Adipocyte (in vitro differentiated cells): ENCODE data around the gene TUBB4A.

Source experiments
- DNase-seq: peaks from one replicate; pipeline ENCODE4 v3.0.0-alpha.2; 2015; ENCODE audit warnings: low read depth
- H3K27me3 ChIP-seq: replicated peaks from 2 replicates; pipeline ENCODE4 v1.7.0; 2013; ENCODE audit warnings: mild to moderate bottlenecking, low read length, moderate library complexity; ENCODE audit not compliant: control insufficient read depth, insufficient read depth
- H3K36me3 ChIP-seq: 2 replicates; pipeline ENCODE4 v1.7.0; 2013; ENCODE audit warnings: low read length, mild to moderate bottlenecking, moderate library complexity; ENCODE audit not compliant: control insufficient read depth, insufficient read depth, severe bottlenecking
- H3K4me1 ChIP-seq: 2 replicates; pipeline ENCODE4 v1.7.0; 2013; ENCODE audit warnings: mild to moderate bottlenecking, low read length, moderate library complexity; ENCODE audit not compliant: control insufficient read depth, insufficient read depth
- H3K4me3 ChIP-seq: 2 replicates; pipeline ENCODE4 v1.7.0; 2013; ENCODE audit warnings: mild to moderate bottlenecking, low read length, moderate library complexity
- H3K9ac ChIP-seq: 2 replicates; pipeline ENCODE4 v1.7.0; 2013; ENCODE audit warnings: mild to moderate bottlenecking, low read length, moderate library complexity
- H3K9me3 ChIP-seq: 2 replicates; pipeline ENCODE4 v1.7.0; 2013; ENCODE audit warnings: mild to moderate bottlenecking, low read length, moderate library complexity; ENCODE audit not compliant: control insufficient read depth

TUBB4A gene

DNA sequence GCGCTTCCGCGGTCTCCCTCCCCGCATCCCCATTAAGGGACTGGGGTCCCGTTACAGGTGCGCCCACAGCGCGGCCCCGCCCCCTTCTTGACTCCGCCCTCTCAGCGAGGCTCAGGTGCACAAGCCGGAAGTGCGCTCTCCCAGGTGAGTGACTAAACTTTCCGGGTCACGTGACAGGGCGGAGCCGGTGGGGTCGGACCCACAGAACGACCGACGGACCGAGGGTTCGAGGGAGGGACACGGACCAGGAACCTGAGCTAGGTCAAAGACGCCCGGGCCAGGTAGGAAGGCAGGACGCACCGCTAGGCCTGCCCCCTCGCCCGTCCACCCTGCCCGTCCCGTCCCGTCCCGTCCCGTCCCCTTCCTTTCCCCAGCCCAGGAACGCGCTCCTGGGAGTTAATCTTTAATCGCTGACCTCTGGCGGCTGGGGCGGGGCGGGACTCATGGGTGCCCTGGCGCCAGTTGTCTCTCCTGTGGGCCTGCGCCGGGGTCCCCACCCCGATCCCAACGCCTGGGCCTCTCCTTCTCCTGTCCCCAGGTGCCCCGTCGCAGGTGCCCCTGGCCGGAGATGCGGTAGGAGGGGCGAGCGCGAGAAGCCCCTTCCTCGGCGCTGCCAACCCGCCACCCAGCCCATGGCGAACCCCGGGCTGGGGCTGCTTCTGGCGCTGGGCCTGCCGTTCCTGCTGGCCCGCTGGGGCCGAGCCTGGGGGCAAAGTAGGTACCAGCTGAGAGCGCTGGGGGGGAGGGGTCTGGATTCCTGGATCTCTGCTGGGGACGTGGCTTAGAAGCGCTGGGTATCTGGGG lies 37.8 kb downstream of the TUBB4A start, which contains the start of gene CRB3:
Gene CRB3, plus strand, starts transcription at position 202 of the 804 bp plus-strand sequence. Its CDS starts 431 bp downstream, at position 633.
- Histone ChIP-seq H3K9me3 (no peaks in the 10 kb centered on the region), H3K27me3 (peaks cover 33% of the 10 kb centered on the region), H3K4me3 (no peak within 1 kb of the TSS), H3K9ac (no peak within 1 kb of the TSS), H3K4me1 (peaks cover 8% of the 10 kb centered on the region), H3K36me3 (no peaks in the 10 kb centered on the region)
- no peak for DNase-seq

DNA sequence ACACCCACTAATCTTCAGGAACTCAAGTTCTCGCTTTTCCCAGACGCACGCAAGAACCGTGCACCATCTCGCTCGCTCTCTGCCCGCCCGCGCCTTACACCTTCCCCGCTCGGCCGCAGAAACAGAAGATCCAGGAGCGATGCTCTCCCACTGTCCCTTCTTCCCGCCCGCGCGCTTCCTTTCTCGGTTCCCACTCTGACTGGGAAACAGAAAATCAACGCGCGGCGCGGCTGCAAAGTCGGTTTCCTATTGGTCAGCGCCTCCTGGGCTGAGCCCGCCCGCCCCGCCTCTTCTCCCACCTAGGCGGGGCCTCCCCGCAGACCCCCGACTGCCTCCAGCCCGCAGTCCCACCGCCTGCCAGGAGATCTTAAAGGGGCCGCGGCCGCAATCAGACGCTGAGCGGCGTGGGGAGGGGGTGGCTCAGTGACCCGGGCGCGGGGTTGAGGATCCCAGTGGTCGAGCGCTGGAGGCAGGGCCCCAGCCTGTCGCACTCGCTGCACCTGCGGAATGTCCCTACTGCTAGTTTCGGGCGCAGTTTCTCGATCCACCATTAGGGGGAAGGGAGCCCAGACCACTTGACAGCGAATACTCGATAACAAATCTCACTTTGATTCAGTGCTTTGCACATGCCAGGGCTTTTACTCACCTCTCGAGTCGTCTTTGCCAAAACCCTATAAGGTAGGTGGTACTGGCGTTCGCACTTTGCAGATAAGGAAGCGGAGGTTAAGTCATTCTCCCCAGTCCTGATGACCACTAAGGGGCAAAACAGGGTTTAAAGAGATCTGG lies 41.8 kb downstream of the TUBB4A start:
- H3K4me1 ChIP-seq = peaks cover 8% of the 10 kb centered on the region
- H3K9me3 ChIP-seq = no peaks in the 10 kb centered on the region
- peak overlapping the region; percentile 86 for H3K4me3 ChIP-seq
- peak overlapping the region; percentile 68 for H3K9ac ChIP-seq
- H3K36me3 ChIP-seq = peaks cover 3% of the 10 kb centered on the region
- H3K27me3 ChIP-seq = peaks cover 16% of the 10 kb centered on the region
- peak; percentile 99 for DNase-seq

GRCh38 chr19:6459262-6460098 lies 42.6 kb downstream of the TUBB4A start, which contains the start of gene SLC25A23:
TSS of gene SLC25A23 (minus strand) at chr19:6459792. CDS start at chr19:6459628, 164 bp downstream.
- Histone ChIP-seq H3K27me3 (peaks cover 8% of the 10 kb centered on the region), H3K4me3 (peak within 1 kb of the TSS; percentile 86), H3K9ac (peak within 1 kb of the TSS; percentile 68), H3K36me3 (peaks cover 11% of the 10 kb centered on the region), H3K4me1 (peaks cover 8% of the 10 kb centered on the region), H3K9me3 (no peaks in the 10 kb centered on the region)
- DNase-seq = peak; percentile 79

DNA sequence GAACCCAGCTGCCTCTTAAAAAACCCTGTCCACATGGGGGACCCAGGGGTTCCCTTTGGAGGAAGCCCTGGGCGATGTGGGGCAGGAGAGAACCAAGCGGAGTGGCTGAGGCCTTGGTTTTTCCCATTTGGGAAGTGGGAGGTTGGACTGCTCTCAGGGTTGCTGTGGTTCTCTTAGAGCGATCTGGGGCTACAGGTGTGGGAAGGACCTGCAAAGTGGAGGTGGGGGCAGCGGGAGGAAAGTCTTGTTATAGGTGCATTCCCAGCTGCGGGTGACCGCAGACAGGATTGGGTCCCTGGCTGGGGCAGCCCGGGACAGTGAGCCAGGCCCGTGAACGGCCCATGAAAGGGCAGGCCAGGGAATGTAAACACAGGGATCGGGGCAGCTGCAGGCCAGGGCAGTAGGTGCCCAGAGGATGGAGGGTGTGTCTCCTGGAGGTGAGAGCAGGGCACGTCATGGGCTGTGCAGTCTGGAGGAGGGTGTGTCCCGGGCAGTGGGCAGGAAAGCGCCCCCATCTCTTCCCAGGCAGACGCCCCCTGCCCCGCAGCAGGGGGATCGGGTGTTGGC lies 43.3 kb downstream of the TUBB4A start:
- H3K4me3 ChIP-seq = peak overlapping the region; percentile 86
- peaks cover 7% of the 10 kb centered on the region for H3K27me3 ChIP-seq
- H3K4me1 ChIP-seq = peaks cover 8% of the 10 kb centered on the region
- peaks cover 6% of the 10 kb centered on the region for H3K9me3 ChIP-seq
- no peak for DNase-seq
- peak overlapping the region; percentile 68 for H3K9ac ChIP-seq
- peaks cover 12% of the 10 kb centered on the region for H3K36me3 ChIP-seq

DNA sequence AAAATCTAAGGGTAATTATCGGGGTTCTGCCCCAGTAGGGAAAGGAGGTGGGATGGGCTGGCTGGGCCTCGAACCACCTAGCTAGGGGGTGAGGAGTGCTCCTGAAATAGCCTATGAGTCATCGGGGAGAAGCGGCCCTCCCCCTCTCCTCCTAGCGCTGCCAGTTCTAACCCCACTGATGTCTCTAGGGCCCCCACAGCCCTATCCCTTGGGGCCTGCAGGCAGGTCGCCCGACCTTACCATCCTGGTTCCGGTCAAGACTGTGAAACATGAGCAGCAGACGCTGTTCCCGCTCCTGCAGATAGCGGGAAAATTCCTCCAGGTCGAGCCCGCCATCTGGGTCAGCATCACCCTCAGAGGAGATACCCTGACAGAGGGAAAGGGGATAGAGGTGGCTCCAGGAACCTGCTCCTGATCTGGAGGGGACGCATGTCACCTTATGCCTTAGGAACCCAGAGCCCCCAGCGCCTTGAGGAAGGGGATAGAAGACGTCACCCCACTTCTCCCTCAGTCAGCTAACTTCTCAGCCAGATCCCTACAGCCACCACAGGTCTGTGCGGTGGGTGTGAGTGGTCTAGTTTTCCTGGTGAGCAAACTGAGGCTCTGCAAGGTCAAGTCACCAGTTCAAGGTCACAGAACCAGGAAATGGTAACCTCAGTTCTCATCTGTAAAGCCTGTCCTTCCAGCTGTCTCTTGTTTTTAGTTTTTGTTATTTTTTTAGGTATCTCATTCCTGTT lies 44.0 kb downstream of the TUBB4A start:
- H3K4me3 ChIP-seq = no peak overlapping the region
- H3K27me3 ChIP-seq = peaks cover 7% of the 10 kb centered on the region
- DNase-seq = no peak
- peaks cover 18% of the 10 kb centered on the region for H3K36me3 ChIP-seq
- peaks cover 8% of the 10 kb centered on the region for H3K4me1 ChIP-seq
- H3K9me3 ChIP-seq = peaks cover 10% of the 10 kb centered on the region
- H3K9ac ChIP-seq = no peak overlapping the region

- no peaks in the 10 kb centered on the region for H3K27me3 ChIP-seq
- no peak for DNase-seq
- no peak overlapping the region for H3K9ac ChIP-seq
- H3K4me1 ChIP-seq = peaks cover 8% of the 10 kb centered on the region
- H3K9me3 ChIP-seq = peaks cover 10% of the 10 kb centered on the region
- H3K4me3 ChIP-seq = no peak overlapping the region
- H3K36me3 ChIP-seq = peaks cover 18% of the 10 kb centered on the region
These were observed 46.2 kb downstream of the TUBB4A start for GRCh38 chr19:6455924-6456323.

DNA sequence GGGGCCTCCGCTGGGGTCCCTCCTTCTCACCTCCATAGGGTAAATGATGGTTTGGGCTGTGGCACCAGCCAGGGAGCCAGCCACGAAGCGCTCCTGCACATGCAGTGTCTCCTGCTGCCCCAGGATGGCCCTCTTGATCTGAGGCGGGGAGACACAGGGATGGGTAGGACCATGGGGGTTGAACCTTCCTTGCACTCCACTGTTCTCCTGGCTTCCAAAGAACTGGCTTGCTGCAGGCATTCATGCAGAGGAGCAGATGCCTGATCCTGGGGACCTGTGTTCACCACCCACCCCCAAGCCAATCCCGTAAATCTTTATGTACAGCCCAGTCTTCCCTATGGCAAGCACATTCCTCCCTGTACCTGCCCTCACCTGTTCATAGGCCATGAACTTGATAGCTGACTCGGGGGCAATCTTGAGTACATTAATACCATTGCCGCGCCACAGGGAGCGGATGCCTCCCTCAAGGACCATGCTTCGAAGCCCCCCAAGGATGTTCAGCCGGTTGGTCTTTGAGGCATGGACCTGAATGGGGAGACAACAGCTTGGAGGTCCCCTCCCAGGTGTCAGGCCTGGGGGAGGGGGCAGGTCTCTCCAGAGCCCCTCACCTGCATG lies 48.1 kb downstream of the TUBB4A start:
- peaks cover 18% of the 10 kb centered on the region for H3K36me3 ChIP-seq
- H3K4me3 ChIP-seq = no peak overlapping the region
- H3K27me3 ChIP-seq = no peaks in the 10 kb centered on the region

GRCh38 chr19:6452899-6453298 lies 49.2 kb downstream of the TUBB4A start:
- no peaks in the 10 kb centered on the region for H3K27me3 ChIP-seq
- H3K9ac ChIP-seq = no peak overlapping the region
- no peak overlapping the region for H3K4me3 ChIP-seq
- no peak for DNase-seq
- H3K36me3 ChIP-seq = peaks cover 18% of the 10 kb centered on the region
- peaks cover 10% of the 10 kb centered on the region for H3K9me3 ChIP-seq
- no peaks in the 10 kb centered on the region for H3K4me1 ChIP-seq

More for the DNA sequence above, 48.1 kb downstream of the TUBB4A start:
- DNase-seq = no peak
- Histone ChIP-seq H3K9me3 (peaks cover 10% of the 10 kb centered on the region), H3K4me1 (no peaks in the 10 kb centered on the region), H3K9ac (no peak overlapping the region)

DNA sequence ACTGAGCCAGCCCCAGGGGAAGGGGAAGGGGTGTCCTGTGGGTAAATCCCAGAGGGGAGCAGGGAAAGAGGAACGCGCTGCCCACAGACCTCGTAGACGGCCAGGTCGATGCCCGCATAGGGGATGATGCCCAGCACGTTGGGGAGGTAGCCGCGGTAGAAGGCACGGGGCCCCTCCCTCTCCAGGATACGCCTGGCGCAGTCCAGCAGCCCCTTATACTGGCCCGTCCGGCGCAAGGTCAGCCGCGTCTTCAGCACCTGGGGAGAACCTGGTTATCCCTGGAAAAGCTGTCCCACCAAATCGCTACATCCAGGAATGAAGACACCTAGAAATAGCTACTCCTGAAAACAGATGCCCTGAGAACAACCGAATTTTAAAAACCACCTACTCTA lies 49.9 kb downstream of the TUBB4A start:
- DNase-seq = no peak
- Histone ChIP-seq H3K4me3 (no peak overlapping the region), H3K9me3 (peaks cover 10% of the 10 kb centered on the region), H3K9ac (no peak overlapping the region), H3K4me1 (no peaks in the 10 kb centered on the region), H3K27me3 (no peaks in the 10 kb centered on the region), H3K36me3 (peaks cover 18% of the 10 kb centered on the region)
